Measurements from ENCODE around the gene NPC1. TPM values are rescaled to one million over a fixed set of nuclear protein-coding genes. Genes with fewer than 3 reads are reported as not detected.

The NPC1 gene
- 10 to 100 TPM; 27.2 to 27.7 TPM for total RNA-seq

DNA sequence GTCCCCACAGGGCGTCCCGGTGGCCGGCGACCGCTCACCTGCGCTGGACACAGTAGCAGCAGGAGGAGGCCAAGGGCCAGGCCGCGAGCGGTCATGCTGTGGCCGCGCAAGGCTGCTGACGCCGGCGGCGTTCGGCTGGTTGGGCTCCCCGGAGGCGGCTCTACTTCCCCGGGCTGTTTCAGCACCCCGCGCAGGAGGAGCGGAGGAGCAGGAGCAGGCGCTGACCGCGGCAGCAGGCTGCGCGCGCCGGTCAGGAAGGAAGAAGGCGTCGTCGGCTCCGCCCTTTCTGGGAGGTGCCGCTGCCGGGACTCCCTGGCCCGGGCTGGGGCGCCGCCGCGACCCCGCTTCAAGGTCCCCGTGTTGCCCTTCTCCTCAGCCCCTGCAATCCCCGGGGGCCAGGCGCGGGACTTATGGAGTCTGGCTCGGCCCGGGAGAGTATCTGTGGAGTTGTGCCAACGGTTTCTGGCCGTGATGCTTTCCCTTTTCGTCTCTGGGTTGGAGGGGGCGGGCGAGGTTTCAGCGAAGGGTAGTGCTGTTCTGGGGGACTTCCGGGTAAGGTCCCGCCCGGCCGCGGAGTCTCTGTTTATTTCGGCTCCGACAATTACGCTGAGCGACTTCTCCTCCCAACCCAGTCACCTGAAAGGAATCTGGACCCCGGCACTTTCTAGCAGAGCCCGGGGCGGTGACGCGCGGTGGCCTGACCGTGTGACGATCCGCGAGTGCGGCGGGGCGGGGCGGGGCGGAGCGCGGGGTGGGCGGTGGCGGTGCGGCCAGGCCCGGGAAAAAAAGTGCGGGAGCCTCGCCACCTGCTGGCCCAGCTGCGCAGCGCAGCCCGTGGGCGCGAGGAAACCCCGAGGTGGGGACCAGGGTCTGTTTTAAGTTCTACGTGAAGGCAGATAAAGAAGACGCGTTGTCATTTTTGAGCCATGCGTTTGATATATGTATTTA is at the start of gene NPC1:
TSS of gene NPC1 (minus strand) at position 258 of the 948 bp plus-strand sequence. CDS start at position 95, 163 bp downstream.
- H3K36me3 ChIP-seq (replicated peaks in 1 of 2; ENCODE audit: insufficient read depth in 1 of 2, low read depth in 2 of 2), result no peaks in the 10 kb centered on the region
- no peaks in the 10 kb centered on the region for H3K9me3 ChIP-seq
- H3K4me1 ChIP-seq, result peaks cover 18% of the 10 kb centered on the region
- ATAC-seq, result peak; percentile 94
- WGBS, 2 donors, result 0% methylated on average over 21 to 90 of the region's 95 CpGs
- peak; percentile 94 to 96 (median 96) for DNase-seq
- peak within 1 kb of the TSS; percentile 43 to 64 for H3K4me3 ChIP-seq
- intact Hi-C loops (cut with DNase I), result no loop called here
- H3K27ac ChIP-seq, result peak within 1 kb of the TSS; percentile 98 to 99 (median 98)
- H3K27me3 ChIP-seq, result no peaks in the 10 kb centered on the region
- peak; percentile 91 to 98 (median 97) for TF ChIP-seq POLR2A (IDR thresholded peaks at IDR 0.05)
- TF ChIP-seq, protein P1, sequence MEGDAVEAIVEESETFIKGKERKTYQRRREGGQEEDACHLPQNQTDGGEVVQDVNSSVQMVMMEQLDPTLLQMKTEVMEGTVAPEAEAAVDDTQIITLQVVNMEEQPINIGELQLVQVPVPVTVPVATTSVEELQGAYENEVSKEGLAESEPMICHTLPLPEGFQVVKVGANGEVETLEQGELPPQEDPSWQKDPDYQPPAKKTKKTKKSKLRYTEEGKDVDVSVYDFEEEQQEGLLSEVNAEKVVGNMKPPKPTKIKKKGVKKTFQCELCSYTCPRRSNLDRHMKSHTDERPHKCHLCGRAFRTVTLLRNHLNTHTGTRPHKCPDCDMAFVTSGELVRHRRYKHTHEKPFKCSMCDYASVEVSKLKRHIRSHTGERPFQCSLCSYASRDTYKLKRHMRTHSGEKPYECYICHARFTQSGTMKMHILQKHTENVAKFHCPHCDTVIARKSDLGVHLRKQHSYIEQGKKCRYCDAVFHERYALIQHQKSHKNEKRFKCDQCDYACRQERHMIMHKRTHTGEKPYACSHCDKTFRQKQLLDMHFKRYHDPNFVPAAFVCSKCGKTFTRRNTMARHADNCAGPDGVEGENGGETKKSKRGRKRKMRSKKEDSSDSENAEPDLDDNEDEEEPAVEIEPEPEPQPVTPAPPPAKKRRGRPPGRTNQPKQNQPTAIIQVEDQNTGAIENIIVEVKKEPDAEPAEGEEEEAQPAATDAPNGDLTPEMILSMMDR (IDR thresholded peaks at IDR 0.05), result peak; percentile 79 to 97 (median 87)

DNA sequence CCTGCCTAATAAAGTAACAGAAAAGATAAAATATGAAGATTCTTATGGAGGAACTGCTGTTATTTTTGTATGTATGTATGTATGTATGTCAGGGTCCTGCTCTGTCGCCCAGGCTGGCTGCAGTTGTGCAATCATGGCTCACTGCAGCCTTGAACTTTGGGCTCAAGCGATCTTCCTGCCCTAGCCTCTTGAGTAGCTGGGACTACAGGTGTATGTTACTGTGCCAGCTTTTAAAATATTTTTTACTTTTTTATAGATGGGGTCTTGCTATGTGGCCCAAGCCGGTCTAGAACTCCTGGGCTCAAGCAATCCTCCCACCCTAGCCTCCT is 49.7 kb upstream of the NPC1 start:
- Histone ChIP-seq H3K27me3 (no peaks in the 10 kb centered on the region), H3K27ac (no peak overlapping the region), H3K9me3 (no peaks in the 10 kb centered on the region), H3K4me1 (no peaks in the 10 kb centered on the region), H3K36me3 (replicated peaks in 1 of 2; ENCODE audit: insufficient read depth in 1 of 2, low read depth in 2 of 2) (no peaks in the 10 kb centered on the region), H3K4me3 (no peak overlapping the region)
- no peak for ATAC-seq
- intact Hi-C loops (cut with DNase I), result no loop called here
- WGBS, 2 donors, result 76 to 86% methylated on average over 3 of the region's 3 CpGs
- no peak for TF ChIP-seq POLR2A (IDR thresholded peaks at IDR 0.05)
- TF ChIP-seq, protein P1 (IDR thresholded peaks at IDR 0.05), result no peak
- no peak for DNase-seq

DNA sequence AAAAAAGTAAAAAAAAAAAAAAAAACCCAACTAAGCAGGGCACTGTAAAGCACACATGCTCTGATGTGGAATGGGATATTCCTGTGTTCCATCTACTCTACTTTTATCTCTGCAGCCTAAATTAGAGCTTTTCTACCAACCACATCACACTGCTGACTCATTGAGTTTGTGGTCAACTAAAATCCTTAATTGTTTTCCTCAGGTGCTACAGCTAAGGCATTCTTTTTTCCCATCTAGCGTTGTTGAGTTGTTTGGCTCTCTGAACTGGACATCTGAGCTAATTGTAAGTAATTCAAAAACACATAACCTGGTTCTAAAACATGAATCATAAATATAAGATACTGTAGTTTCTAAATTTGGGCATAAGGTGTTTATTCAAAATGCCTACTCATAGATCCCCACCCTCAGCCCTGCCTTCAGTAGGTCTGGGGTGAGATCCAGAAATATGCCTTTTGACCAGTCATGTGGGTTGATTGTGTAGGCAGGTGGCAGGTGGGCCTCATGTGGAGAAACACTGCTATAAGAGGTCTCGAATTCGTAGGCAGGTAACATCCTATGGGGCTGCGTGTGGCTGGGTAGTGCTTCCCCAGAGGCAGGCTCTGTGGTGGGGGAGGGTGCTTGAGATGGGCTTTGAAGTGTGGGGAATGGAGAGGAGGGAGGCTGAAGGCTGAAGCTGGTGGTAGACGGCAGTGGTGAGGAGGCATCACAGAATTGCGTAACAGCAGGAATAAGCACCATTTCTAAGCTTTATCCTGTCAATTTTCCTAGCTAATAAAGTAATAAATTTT is 49.2 kb upstream of the NPC1 start:
- TF ChIP-seq POLR2A (IDR thresholded peaks at IDR 0.05), result no peak
- TF ChIP-seq, protein P1 (IDR thresholded peaks at IDR 0.05), result no peak

DNA sequence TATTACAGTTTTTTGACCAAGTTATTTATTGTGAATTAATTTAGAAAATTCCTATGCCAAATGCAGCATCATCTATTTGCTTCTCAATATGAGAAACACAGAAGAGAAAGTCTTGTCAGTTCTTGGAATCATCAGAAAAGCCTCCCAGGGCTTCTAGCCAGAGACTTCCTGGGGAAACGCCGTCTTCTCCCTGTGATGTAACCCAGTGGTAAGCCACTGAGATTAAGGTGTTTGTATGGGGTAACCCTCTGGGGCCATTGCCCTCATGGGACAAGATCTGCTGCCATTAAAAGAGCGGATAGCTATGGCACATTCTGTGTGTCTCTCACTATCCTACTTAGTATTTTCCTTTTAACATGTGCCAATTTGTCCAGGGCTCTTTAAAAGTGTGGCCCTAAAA is 48.4 kb upstream of the NPC1 start:
- intact Hi-C loops (cut with DNase I), result no loop called here
- H3K4me3 ChIP-seq, result no peak overlapping the region
- no peaks in the 10 kb centered on the region for H3K36me3 ChIP-seq (replicated peaks in 1 of 2; ENCODE audit: insufficient read depth in 1 of 2, low read depth in 2 of 2)
- DNase-seq (no peak), ATAC-seq (no peak)
- H3K27ac ChIP-seq, result no peak overlapping the region
- TF ChIP-seq POLR2A (IDR thresholded peaks at IDR 0.05), result no peak
- TF ChIP-seq, protein P1 (IDR thresholded peaks at IDR 0.05), result no peak
- 72 to 84% methylated on average over 3 of the region's 3 CpGs for WGBS, 2 donors
- no peaks in the 10 kb centered on the region for H3K27me3 ChIP-seq
- H3K9me3 ChIP-seq, result no peaks in the 10 kb centered on the region
- H3K4me1 ChIP-seq, result peaks cover 2% of the 10 kb centered on the region

More for the DNA sequence above, 49.2 kb upstream of the NPC1 start:
- WGBS, 2 donors, result 75 to 89% methylated on average over 6 of the region's 6 CpGs
- no peaks in the 10 kb centered on the region for H3K27me3 ChIP-seq
- DNase-seq (no peak), ATAC-seq (no peak)
- no peak overlapping the region for H3K27ac ChIP-seq
- no peak overlapping the region for H3K4me3 ChIP-seq
- no peaks in the 10 kb centered on the region for H3K36me3 ChIP-seq (replicated peaks in 1 of 2; ENCODE audit: insufficient read depth in 1 of 2, low read depth in 2 of 2)
- no peaks in the 10 kb centered on the region for H3K4me1 ChIP-seq
- intact Hi-C loops (cut with DNase I), result no loop called here
- no peaks in the 10 kb centered on the region for H3K9me3 ChIP-seq

Data from body of pancreas (tissue), 4 donors.